ENCODE measurements around the gene EXOC6B. TPM values are rescaled to one million over a fixed set of nuclear protein-coding genes. Genes with fewer than 3 reads are reported as not detected.

EXOC6B gene
- total RNA-seq, 4 donors from 2014 or later, result 54.9 to 93.7 (median 64.6) TPM

DNA sequence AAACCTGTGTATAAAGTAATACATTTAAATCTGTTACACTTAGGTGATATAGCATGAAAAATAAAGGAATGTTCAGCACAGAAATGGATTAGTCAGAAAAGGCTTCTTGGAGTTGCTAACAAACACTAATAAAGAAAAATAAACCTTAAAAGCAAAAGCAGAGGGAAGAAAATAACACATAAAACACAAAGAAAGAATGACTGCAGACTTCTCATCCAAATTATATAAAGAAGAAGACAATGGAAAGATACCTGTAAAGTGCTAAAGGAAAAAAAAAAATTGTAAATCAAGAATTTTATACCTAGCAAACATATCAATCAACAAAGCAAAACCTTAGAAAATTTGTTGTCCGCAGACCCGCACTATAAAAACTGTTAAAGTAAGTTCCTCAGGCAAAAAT is 63.6 kb downstream of the EXOC6B start:
- Histone ChIP-seq H3K27me3 (no peaks in the 10 kb centered on the region), H3K27ac (no peak overlapping the region), H3K9me3 (peaks cover 0 to 5% (median 2%) of the 10 kb centered on the region in 4 donors), H3K36me3 (no peaks in the 10 kb centered on the region), H3K4me3 (no peak overlapping the region), H3K4me1 (no peaks in the 10 kb centered on the region)
- TF ChIP-seq POLR2A (IDR thresholded peaks at IDR 0.05), result no peak
- TF ChIP-seq, protein P1, sequence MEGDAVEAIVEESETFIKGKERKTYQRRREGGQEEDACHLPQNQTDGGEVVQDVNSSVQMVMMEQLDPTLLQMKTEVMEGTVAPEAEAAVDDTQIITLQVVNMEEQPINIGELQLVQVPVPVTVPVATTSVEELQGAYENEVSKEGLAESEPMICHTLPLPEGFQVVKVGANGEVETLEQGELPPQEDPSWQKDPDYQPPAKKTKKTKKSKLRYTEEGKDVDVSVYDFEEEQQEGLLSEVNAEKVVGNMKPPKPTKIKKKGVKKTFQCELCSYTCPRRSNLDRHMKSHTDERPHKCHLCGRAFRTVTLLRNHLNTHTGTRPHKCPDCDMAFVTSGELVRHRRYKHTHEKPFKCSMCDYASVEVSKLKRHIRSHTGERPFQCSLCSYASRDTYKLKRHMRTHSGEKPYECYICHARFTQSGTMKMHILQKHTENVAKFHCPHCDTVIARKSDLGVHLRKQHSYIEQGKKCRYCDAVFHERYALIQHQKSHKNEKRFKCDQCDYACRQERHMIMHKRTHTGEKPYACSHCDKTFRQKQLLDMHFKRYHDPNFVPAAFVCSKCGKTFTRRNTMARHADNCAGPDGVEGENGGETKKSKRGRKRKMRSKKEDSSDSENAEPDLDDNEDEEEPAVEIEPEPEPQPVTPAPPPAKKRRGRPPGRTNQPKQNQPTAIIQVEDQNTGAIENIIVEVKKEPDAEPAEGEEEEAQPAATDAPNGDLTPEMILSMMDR (IDR thresholded peaks at IDR 0.05), result no peak
- DNase-seq, result no peak

GRCh38 chr2:72759755-72760154 is 66.1 kb downstream of the EXOC6B start:
- Histone ChIP-seq H3K4me3 (no peak overlapping the region), H3K27ac (no peak overlapping the region), H3K27me3 (no peaks in the 10 kb centered on the region), H3K36me3 (no peaks in the 10 kb centered on the region), H3K9me3 (peaks cover 0 to 5% (median 2%) of the 10 kb centered on the region in 4 donors), H3K4me1 (no peaks in the 10 kb centered on the region)
- TF ChIP-seq, protein P1 (IDR thresholded peaks at IDR 0.05), result no peak
- TF ChIP-seq POLR2A (IDR thresholded peaks at IDR 0.05), result no peak
- DNase-seq, result no peak

DNA sequence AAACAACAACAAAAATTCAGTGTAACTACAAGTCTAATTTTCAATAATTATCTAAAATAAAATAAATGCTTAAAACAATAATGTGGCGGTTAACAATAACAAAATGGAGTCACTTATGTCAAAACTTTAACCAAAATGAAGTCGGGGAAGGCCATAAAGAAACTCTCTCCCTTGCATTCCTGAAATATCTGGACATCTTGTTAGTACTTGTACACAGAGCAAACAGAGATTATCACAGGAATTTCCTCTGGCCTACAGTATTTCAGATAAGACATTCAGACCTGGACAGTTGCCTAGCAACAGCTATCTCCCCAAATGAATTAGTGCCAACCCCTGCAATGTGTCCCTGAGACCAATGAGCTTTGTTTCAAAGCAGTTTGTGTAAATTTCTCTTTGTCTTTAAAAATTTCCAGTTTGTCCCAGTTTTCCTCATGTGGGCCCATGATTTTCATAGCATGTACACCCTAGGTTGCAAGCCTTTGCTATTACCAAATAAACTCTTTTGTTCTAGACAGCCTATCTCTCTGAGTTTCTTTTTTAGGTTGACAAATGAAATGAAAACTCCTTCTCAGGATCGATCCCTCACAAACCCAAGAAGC is 68.6 kb downstream of the EXOC6B start:
- Histone ChIP-seq H3K4me3 (no peak overlapping the region), H3K36me3 (no peaks in the 10 kb centered on the region), H3K4me1 (no peaks in the 10 kb centered on the region), H3K27ac (no peak overlapping the region), H3K9me3 (peaks cover 0 to 5% (median 2%) of the 10 kb centered on the region in 4 donors), H3K27me3 (no peaks in the 10 kb centered on the region)
- TF ChIP-seq, protein P1 (IDR thresholded peaks at IDR 0.05), result no peak
- TF ChIP-seq POLR2A (IDR thresholded peaks at IDR 0.05), result no peak
- no peak for DNase-seq

DNA sequence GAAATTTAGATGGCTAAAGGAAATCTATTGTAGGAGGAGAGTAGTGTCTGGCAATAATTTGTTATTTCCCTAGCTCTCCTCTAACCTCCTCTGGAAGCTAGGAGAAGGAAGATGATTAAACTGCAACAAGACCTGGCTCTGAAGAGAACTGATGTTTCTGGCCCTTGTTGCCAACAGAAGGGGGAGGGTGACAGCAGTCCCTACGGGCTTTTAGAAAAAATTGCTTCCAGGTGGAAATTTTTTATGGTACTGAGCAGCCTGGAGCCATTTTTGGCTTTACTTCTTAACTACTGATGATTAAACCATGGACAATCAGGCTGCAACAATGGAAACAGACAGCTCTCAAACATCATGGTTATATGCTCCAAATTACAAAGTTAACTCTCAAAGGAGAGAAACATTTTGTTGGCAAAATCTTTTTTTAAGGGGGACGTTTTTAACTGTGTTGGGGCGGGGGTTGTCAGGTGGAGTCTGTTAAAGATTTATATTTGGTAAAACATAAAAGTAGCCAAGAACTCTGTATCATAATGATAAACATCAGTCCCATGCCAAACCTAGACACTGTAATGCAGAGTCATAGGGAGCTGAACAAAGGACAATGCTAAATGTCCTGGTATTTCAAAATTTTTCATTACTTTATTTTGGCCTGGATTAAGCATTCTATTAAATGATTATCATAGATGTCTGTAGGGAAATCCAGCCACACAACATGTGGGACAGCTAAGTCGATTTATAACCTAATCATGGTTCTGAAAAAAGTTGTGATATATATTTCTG is 70.0 kb downstream of the EXOC6B start:
- Histone ChIP-seq H3K9me3 (no peaks in the 10 kb centered on the region), H3K36me3 (no peaks in the 10 kb centered on the region), H3K27me3 (no peaks in the 10 kb centered on the region), H3K4me1 (no peaks in the 10 kb centered on the region), H3K4me3 (no peak overlapping the region), H3K27ac (no peak overlapping the region)
- TF ChIP-seq POLR2A (IDR thresholded peaks at IDR 0.05), result no peak
- TF ChIP-seq, protein P1 (IDR thresholded peaks at IDR 0.05), result no peak
- no peak for DNase-seq

DNA sequence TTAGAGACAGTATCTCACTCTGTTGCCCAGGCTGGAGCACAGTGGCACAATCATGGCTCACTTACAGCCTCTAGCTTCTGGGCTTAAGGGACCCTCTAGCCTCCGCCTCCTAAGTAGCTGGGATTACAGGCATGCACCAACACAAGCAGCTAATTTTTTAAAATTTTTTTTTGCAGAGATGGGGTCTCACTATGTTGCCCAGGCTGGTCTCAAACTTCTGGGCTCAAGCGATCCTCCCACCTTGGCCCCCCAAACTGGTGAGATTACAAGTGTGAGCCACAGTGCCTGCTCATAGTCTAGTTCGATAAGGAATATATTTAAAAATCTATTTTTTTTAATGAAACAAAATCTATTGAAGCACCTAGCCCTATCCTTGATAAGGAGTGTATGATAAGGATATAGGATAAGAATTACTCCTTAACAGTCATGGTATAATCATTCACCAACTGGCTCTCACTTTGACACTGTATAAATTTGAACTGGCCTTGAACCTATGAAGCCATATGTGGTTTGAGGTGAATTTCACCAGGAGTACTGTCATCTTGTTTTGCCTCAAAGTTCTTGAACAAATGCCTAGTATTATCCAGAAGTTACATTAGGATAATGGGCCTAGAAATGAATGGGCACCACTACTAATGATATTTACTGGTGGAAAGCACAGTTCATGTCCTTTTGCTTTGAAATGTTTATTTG is 71.1 kb downstream of the EXOC6B start:
- Histone ChIP-seq H3K4me1 (no peaks in the 10 kb centered on the region), H3K27ac (no peak overlapping the region), H3K27me3 (no peaks in the 10 kb centered on the region), H3K9me3 (no peaks in the 10 kb centered on the region), H3K36me3 (no peaks in the 10 kb centered on the region), H3K4me3 (no peak overlapping the region)
- TF ChIP-seq POLR2A (IDR thresholded peaks at IDR 0.05), result no peak
- TF ChIP-seq, protein P1 (IDR thresholded peaks at IDR 0.05), result no peak
- no peak for DNase-seq
